IMR-90 (cell line): ENCODE data around the gene DEDD2. TPM values are rescaled to one million over a fixed set of nuclear protein-coding genes. Genes with fewer than 3 reads are reported as not detected.
A peak's percentile ranks its signal among the peaks of the same experiment; 100 is the strongest.

ENCODE experiments used
- ATAC-seq: fragments of 200-7000 bp; cut with Tn5 transposase; 2 replicates; pipeline ENCODE4 v1.9.1; 2020; ENCODE audit warnings: low read depth, mild to moderate bottlenecking, moderate library complexity
- BruUV-seq: library from RNA; stranded (reverse); fragments of 400-500 nt; replicated peaks from 2 replicates; lab custom pipeline; 2021; lab: Mats Ljungman, UMichigan
- CTCF ChIA-PET: fragments of 300-600 bp; formaldehyde crosslinking; extraction: SDS; loops from one replicate; lab custom pipeline; 2021; ENCODE audit warnings: antibody characterized with exemption; lab: Yijun Ruan, JAX
- POLR2A ChIA-PET: fragments of 300-600 bp; sonication (Branson Sonifier 250); formaldehyde crosslinking; loops from one replicate; lab custom pipeline; 2022; ENCODE audit warnings: antibody characterized with exemption; ENCODE audit not compliant: unreplicated experiment; lab: Charles Lee
- DNase-seq: peaks from one replicate; pipeline ENCODE4 v3.0.0; 2013
- H2AFZ ChIP-seq: replicated peaks from 2 replicates; pipeline ENCODE3; 2013; ENCODE audit warnings: low read length, mild to moderate bottlenecking; ENCODE audit not compliant: poor library complexity
- H2AK5ac ChIP-seq: 2 replicates; pipeline ENCODE4 v1.6.1; 2013; ENCODE audit warnings: low read depth, low read length, inconsistent platforms
- H2AK9ac ChIP-seq: replicated peaks from 2 replicates; pipeline ENCODE3; 2013; ENCODE audit warnings: mild to moderate bottlenecking, low read depth, low read length, moderate library complexity; ENCODE audit not compliant: poor library complexity
- H2BK120ac ChIP-seq: 2 replicates; pipeline ENCODE4 v1.6.1; 2013; ENCODE audit warnings: low read depth, low read length, inconsistent platforms
- H2BK15ac ChIP-seq: 3 replicates; pipeline ENCODE4 v1.6.1; 2013; ENCODE audit warnings: low read depth, low read length, inconsistent platforms
- H2BK20ac ChIP-seq: 2 replicates; pipeline ENCODE4 v1.6.1; 2013; ENCODE audit warnings: low read depth, mild to moderate bottlenecking, inconsistent platforms, low read length, moderate library complexity
- H2BK5ac ChIP-seq: 2 replicates; pipeline ENCODE4 v1.6.1; 2013; ENCODE audit warnings: mild to moderate bottlenecking, low read depth, low read length, inconsistent platforms; ENCODE audit not compliant: poor library complexity, severe bottlenecking
- H3K14ac ChIP-seq: replicated peaks from 2 replicates; pipeline ENCODE4 v1.6.1; 2013; ENCODE audit warnings: low read depth, low read length, inconsistent platforms
- H3K18ac ChIP-seq: 2 replicates; pipeline ENCODE4 v1.6.1; 2013; ENCODE audit warnings: low read depth, low read length, control low read depth
- H3K23ac ChIP-seq: 2 replicates; pipeline ENCODE4 v1.6.1; 2013; ENCODE audit warnings: low read depth, low read length, inconsistent platforms
- H3K27ac ChIP-seq: 2 replicates; pipeline ENCODE4 v1.5.1; 2013; ENCODE audit warnings: mild to moderate bottlenecking, control low read depth, low read length; ENCODE audit not compliant: insufficient read depth
- H3K27me3 ChIP-seq: 2 replicates; pipeline ENCODE4 v1.6.1; 2013; ENCODE audit warnings: low read length; ENCODE audit not compliant: control insufficient read depth, insufficient read depth
- H3K36me3 ChIP-seq: 2 replicates; pipeline ENCODE4 v1.6.1; 2013; ENCODE audit warnings: low read length, mixed read lengths; ENCODE audit not compliant: control insufficient read depth, insufficient read depth
- H3K4ac ChIP-seq: 2 replicates; pipeline ENCODE4 v1.6.1; 2013; ENCODE audit warnings: low read depth, low read length, inconsistent platforms
- H3K4me1 ChIP-seq: 2 replicates; pipeline ENCODE4 v1.6.1; 2013; ENCODE audit warnings: low read length, mixed read lengths; ENCODE audit not compliant: control insufficient read depth, insufficient read depth
- H3K4me2 ChIP-seq: 2 replicates; pipeline ENCODE4 v1.6.1; 2013; ENCODE audit warnings: low read depth, mild to moderate bottlenecking, control low read depth, low read length, moderate library complexity
- H3K4me3 ChIP-seq: 2 replicates; pipeline ENCODE4 v1.5.1; 2013; ENCODE audit warnings: low read depth, mild to moderate bottlenecking, control low read depth, low read length, moderate library complexity; ENCODE audit not compliant: insufficient read depth
- H3K56ac ChIP-seq: 2 replicates; pipeline ENCODE4 v1.6.1; 2013; ENCODE audit warnings: low read length, inconsistent platforms; ENCODE audit not compliant: insufficient read depth; ENCODE audit errors: extremely low read depth
- H3K79me1 ChIP-seq, 2 experiments: 2 replicates each; pipeline ENCODE4 v1.6.1; 2013; ENCODE audit warnings: low read length in 2 of 2, inconsistent platforms in 1 of 2, low read depth in 1 of 2
- H3K9ac ChIP-seq: 2 replicates; pipeline ENCODE4 v1.6.1; 2013; ENCODE audit warnings: low read depth, low read length, control low read depth
- H3K9me1 ChIP-seq: 2 replicates; pipeline ENCODE4 v1.6.1; 2013; ENCODE audit warnings: low read length, inconsistent platforms; ENCODE audit not compliant: insufficient read depth
- H3K9me3 ChIP-seq: 2 replicates; pipeline ENCODE4 v1.6.1; 2013; ENCODE audit warnings: low read length; ENCODE audit not compliant: control insufficient read depth, insufficient read depth
- H4K20me1 ChIP-seq: 2 replicates; pipeline ENCODE4 v1.6.1; 2013; ENCODE audit warnings: low read length, inconsistent platforms; ENCODE audit not compliant: insufficient read depth
- H4K5ac ChIP-seq: 2 replicates; pipeline ENCODE4 v1.6.1; 2013; ENCODE audit warnings: mild to moderate bottlenecking, low read depth, low read length, control low read depth
- H4K8ac ChIP-seq, 2 experiments: 2 replicates each; pipeline ENCODE4 v1.6.1; 2013; ENCODE audit warnings: low read depth in 2 of 2, low read length in 2 of 2, control low read depth in 1 of 2, inconsistent platforms in 1 of 2
- H4K91ac ChIP-seq: 2 replicates; pipeline ENCODE4 v1.6.1; 2013; ENCODE audit warnings: low read depth, low read length, inconsistent platforms; ENCODE audit not compliant: insufficient read depth
- CTCF ChIP-seq: conservative IDR thresholded peaks from 2 replicates; pipeline ENCODE4 v1.5.1; 2012; ENCODE audit warnings: mild to moderate bottlenecking, low read depth, low read length, improper control_type of control experiment
- ELK1 ChIP-seq: fragments of 150-350 bp; IDR thresholded peaks from 2 replicates; pipeline ENCODE4 v1.6.1; 2016; ENCODE audit warnings: low read depth, mild to moderate bottlenecking, low read length, moderate library complexity, borderline replicate concordance
- MXI1 ChIP-seq: IDR thresholded peaks from 2 replicates; pipeline ENCODE4 v1.6.1; 2012; ENCODE audit warnings: low read depth, mild to moderate bottlenecking, low read length, moderate library complexity, borderline replicate concordance
- RFX5 ChIP-seq: IDR thresholded peaks from 2 replicates; pipeline ENCODE4 v1.8.0; 2012; ENCODE audit warnings: low read depth, mild to moderate bottlenecking, low read length, moderate library complexity
- WGBS, 2 experiments: methylation state at CpG; one replicate each; pipeline versions ENCODE4 v1.1.5 to v1.1.7; 2013; ENCODE audit warnings: missing lambda C conversion rate in 2 of 2; ENCODE audit not compliant: insufficient read length in 1 of 2; ENCODE audit errors: extremely low coverage in 2 of 2; 5-methylcytosine and 5-hydroxymethylcytosine counted together
- dilution Hi-C: fragments of 300-500 bp; cut with HindIII; formaldehyde crosslinking; loops from one replicate; pipeline ENCODE4 v1.14.3; 2018; ENCODE audit warnings: low sequenced_read_pairs; ENCODE audit not compliant: unreplicated experiment
- in situ Hi-C: fragments of 300-500 bp; cut with MboI; formaldehyde crosslinking; loops from 3 replicates; pipeline ENCODE4 v1.14.3; 2019; ENCODE audit warnings: low sequenced_read_pairs, inconsistent platforms, mixed read lengths
- intact Hi-C: fragments of 100-400 bp; cut with micrococcal nuclease; formaldehyde crosslinking; loops from 2 replicates; pipeline ENCODE4 v1.10.0; 2022
- polyA plus RNA-seq, 3 experiments: library from polyadenylated mRNA; depleted of rRNA; stranded (reverse); fragments of >200 nt; gene quantifications; 2 replicates each; pipeline ENCODE4 v1.2.3, GENCODE V29; 2012; ENCODE audit warnings: low replicate concordance in 1 of 3
- total RNA-seq: library from RNA; depleted of rRNA; stranded (reverse); fragments of >200 nt; gene quantifications from 2 replicates; pipeline ENCODE4 v1.2.3, GENCODE V29; 2012

Gene DEDD2
- total and polyA plus RNA-seq, 2 of the 4 experiments (the other 2 are of a cell fraction), result 8.2 to 21.0 TPM

GRCh38 chr19:42203700-42204099 is 13.8 kb downstream of the DEDD2 start:
- BruUV-seq, result no TSS peak
- peaks cover 57% of the 10 kb centered on the region for H3K36me3 ChIP-seq
- peak overlapping the region; percentile 59 for H2AK9ac ChIP-seq
- H2AFZ ChIP-seq, result no peak overlapping the region
- no peak overlapping the region for H2BK120ac ChIP-seq
- no peak overlapping the region for H3K4me3 ChIP-seq
- H4K5ac ChIP-seq, result no peak overlapping the region
- H3K9me3 ChIP-seq, result no peaks in the 10 kb centered on the region
- ChIA-PET CTCF (no interaction called here), POLR2A (no interaction called here)
- no peak overlapping the region for H3K27ac ChIP-seq
- no peak overlapping the region for H2BK15ac ChIP-seq
- ATAC-seq (no peak), DNase-seq (no peak)
- no peak overlapping the region for H3K4ac ChIP-seq
- H3K14ac ChIP-seq, result no peak overlapping the region
- no peak overlapping the region for H3K9ac ChIP-seq
- peaks cover 9% of the 10 kb centered on the region for H4K20me1 ChIP-seq
- H3K4me2 ChIP-seq, result no peak overlapping the region
- no peak overlapping the region for H2AK5ac ChIP-seq
- H3K18ac ChIP-seq, result no peak overlapping the region
- H3K9me1 ChIP-seq, result peaks cover 46% of the 10 kb centered on the region
- no peak overlapping the region for H3K56ac ChIP-seq
- dilution Hi-C loops, result no loop called here
- no peak overlapping the region for H4K91ac ChIP-seq
- H2BK5ac ChIP-seq, result no peak overlapping the region
- intact Hi-C loops, result no loop called here
- no peaks in the 10 kb centered on the region for H3K27me3 ChIP-seq
- no CpG with 5 or more reads among the region's 2 CpGs for WGBS, 2 experiments
- in situ Hi-C loops, result no loop called here
- TF ChIP-seq CTCF (no peak), MXI1 (no peak), ELK1 (no peak), RFX5 (no peak)
- H3K23ac ChIP-seq, result no peak overlapping the region
- peaks cover 13% of the 10 kb centered on the region for H3K4me1 ChIP-seq
- H4K8ac ChIP-seq, result no peak overlapping the region
- H2BK20ac ChIP-seq, result no peak overlapping the region
- peaks cover 19 to 89% of the 10 kb centered on the region in 2 experiments for H3K79me1 ChIP-seq
